GM19099 (cell line): Measurements from ENCODE around the gene B3GALNT2.
A peak's percentile ranks its signal among the peaks of the same experiment; 100 is the strongest.

Source experiments
- POLR2A ChIP-seq: IDR thresholded peaks from 3 replicates; pipeline ENCODE4 v1.6.1; 2011; ENCODE audit warnings: low read depth; ENCODE audit not compliant: insufficient read length; ENCODE audit errors: extremely low read depth

B3GALNT2 gene

DNA sequence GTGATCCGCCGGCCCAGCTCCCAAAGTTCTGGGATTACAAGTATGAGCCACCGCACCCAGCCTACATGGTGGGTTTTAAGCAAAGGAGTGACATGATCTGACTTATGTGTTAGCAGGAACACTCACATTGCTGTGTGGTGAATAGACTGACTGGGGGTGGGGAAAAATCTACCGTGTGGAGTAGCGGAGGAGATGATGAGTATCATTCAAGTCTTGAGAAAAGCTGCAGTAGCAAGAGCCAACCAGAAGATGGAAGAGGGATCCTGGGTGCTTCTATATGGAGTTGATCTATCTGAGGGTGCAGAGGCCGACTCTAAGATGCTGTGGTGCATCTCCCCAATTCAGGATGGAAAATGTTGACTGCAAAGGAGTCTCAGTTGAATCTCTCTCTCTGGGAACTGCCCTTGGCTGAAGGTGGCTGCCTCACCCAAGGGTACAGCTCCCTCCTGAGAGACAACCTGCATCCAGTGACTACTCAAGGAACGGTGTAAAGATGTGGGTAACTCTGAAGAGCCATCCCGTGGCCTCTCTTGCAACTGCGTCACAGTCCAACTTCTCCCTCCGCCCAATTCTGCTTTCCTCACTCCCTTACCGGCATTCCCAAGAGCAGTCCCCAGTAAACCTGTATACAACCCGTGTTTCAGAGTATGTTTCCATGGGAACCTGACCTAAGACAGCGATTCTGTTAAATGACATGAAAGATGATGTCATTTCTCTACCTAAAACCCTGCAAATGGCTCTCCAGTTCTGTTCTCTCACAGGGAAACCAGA is 7.4 kb upstream of the B3GALNT2 start:
- no peak for TF ChIP-seq POLR2A

- no peak for TF ChIP-seq POLR2A
These were observed 6.6 kb upstream of the B3GALNT2 start for GRCh38 chr1:235510823-235511222.

GRCh38 chr1:235507623-235508022 is 3.4 kb upstream of the B3GALNT2 start:
- TF ChIP-seq POLR2A, result no peak

DNA sequence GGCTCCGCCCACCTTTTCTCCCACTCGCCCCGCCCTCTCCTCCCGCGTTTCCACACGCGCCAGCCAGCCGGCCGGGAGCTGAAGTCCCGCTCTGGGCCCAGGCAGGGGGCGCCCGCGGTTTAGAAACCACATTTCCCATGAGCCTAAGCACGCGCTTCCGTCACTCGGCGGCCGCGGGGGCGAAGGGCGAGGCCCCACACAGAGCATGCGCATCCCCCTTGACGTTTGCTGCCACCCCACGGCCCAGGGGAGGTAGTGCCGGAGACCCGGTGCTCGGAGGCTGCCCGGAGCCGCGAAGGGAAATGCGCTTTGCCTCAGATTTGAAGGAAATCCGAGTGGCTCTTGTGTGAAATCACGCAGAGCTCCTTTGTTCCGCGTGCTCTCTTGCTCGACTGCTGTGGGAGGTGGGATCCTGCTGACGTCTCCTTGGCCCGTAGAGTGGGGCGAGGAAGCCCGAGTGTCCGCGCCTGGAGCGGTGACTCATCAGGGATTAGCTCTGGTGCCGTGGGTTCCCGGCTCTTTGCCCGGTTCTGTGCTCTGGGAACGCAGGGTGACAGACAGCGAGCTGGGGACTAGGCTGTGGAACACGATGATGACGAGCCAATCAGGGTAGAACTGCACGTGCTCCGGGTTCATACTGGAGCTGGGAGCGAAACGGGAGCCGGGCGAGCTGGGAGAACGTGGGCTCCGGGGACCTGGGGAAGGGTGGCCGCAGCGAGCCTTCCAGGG is 406 bp upstream of the B3GALNT2 start:
- TF ChIP-seq POLR2A, result peak; percentile 72

- no peak for TF ChIP-seq POLR2A
These were observed 690 bp downstream of the B3GALNT2 start for GRCh38 chr1:235503403-235504121.

- TF ChIP-seq POLR2A, result no peak
These were observed 1.4 kb downstream of the B3GALNT2 start for GRCh38 chr1:235502601-235503402.

GRCh38 chr1:235500971-235501540 is 3.2 kb downstream of the B3GALNT2 start:
- no peak for TF ChIP-seq POLR2A

DNA sequence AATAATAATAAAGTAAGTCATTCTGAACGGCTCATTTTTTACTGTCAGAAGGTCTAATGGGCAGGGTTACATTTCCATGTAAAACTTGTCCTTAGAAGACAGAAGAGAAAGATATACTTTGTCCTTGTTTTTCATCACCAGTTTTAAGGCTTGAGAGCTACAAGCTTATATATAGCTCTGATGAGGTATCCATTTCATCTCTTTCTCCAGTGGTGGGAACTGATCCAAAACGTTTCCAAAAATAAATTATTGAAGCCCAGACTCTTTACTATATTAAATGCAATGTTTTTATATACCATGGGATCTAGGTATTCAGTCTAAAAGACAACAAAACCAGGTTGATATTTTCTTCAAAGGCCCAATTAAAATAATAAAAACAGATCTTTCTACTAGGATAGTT is 8.7 kb downstream of the B3GALNT2 start:
- TF ChIP-seq POLR2A, result no peak

GRCh38 chr1:235495030-235495429 is 9.2 kb downstream of the B3GALNT2 start:
- no peak for TF ChIP-seq POLR2A

- no peak for TF ChIP-seq POLR2A
These were observed 9.7 kb downstream of the B3GALNT2 start for GRCh38 chr1:235494531-235494930.

- TF ChIP-seq POLR2A, result no peak
These were observed 12.6 kb downstream of the B3GALNT2 start for GRCh38 chr1:235491644-235492043.

GRCh38 chr1:235486321-235486720 is 17.9 kb downstream of the B3GALNT2 start:
- TF ChIP-seq POLR2A, result no peak

DNA sequence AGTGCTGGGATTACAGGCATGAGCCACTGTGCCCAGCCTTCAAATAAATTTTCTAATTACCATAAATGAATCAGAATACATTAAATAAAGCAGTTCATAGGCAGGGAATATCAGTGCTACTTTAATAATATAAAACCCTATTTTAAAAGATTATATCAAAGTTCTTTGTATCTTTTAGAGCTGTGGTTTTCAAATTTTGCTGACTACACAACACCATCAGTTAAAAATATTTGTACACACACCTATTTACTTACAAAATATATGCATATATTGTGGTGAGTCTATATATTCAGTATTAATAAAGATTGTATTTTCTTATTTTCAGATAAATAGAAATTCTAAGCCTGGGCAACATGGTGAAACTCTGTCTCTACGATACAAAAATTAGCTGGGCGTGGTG is 18.7 kb downstream of the B3GALNT2 start:
- TF ChIP-seq POLR2A, result no peak

GRCh38 chr1:235483090-235483489 is 21.2 kb downstream of the B3GALNT2 start:
- no peak for TF ChIP-seq POLR2A
